A673 (cell line): ENCODE data around the gene ESPN. TPM values are rescaled to one million over a fixed set of nuclear protein-coding genes. Genes with fewer than 3 reads are reported as not detected.

Experiments
- BruUV-seq: library from RNA; stranded (reverse); fragments of 400-500 nt; replicated peaks from 2 replicates; lab custom pipeline; 2021; lab: Mats Ljungman, UMichigan
- CTCF ChIA-PET: fragments of 300-600 bp; sonication (Branson Sonifier 250); formaldehyde crosslinking; loops from one replicate; lab custom pipeline; 2022; ENCODE audit warnings: antibody characterized with exemption; lab: Charles Lee
- POLR2A ChIA-PET: fragments of 300-600 bp; sonication (Branson Sonifier 250); formaldehyde crosslinking; loops from one replicate; lab custom pipeline; 2022; ENCODE audit warnings: antibody characterized with exemption; ENCODE audit not compliant: low non-redundant PET; lab: Charles Lee
- DNase-seq: peaks from one replicate; pipeline ENCODE4 v3.0.0-alpha.2; 2015; ENCODE audit warnings: low spot score
- H3K27ac ChIP-seq: fragments of 200-600 bp; sonication (generic); 2 replicates; pipeline ENCODE4 v1.5.1; 2016; ENCODE audit warnings: mixed run types, low read depth, mild to moderate bottlenecking, mixed read lengths, antibody characterized with exemption, low read length; ENCODE audit not compliant: poor library complexity, severe bottlenecking
- H3K27me3 ChIP-seq: fragments of 200-600 bp; sonication (generic); replicated peaks from 2 replicates; pipeline ENCODE4 v1.6.1; 2017; ENCODE audit warnings: mixed run types, low read depth, mild to moderate bottlenecking, mixed read lengths, antibody characterized with exemption, low read length; ENCODE audit not compliant: insufficient read depth, poor library complexity
- H3K36me3 ChIP-seq: fragments of 200-600 bp; sonication (generic); 2 replicates; pipeline ENCODE4 v1.6.1; 2016; ENCODE audit warnings: mixed run types, mild to moderate bottlenecking, mixed read lengths, antibody characterized with exemption, low read length; ENCODE audit not compliant: insufficient read depth, poor library complexity, severe bottlenecking
- H3K4me1 ChIP-seq: fragments of 200-600 bp; sonication (generic); 2 replicates; pipeline ENCODE4 v1.6.1; 2017; ENCODE audit warnings: mixed run types, mild to moderate bottlenecking, mixed read lengths, antibody characterized with exemption, low read length; ENCODE audit not compliant: insufficient read depth, poor library complexity, severe bottlenecking
- H3K4me3 ChIP-seq: fragments of 200-600 bp; sonication (generic); 2 replicates; pipeline ENCODE4 v1.5.1; 2016; ENCODE audit warnings: low read depth, mixed run types, mild to moderate bottlenecking, mixed read lengths, low read length; ENCODE audit not compliant: poor library complexity, severe bottlenecking
- H3K9me3 ChIP-seq: fragments of 200-600 bp; sonication (generic); 2 replicates; pipeline ENCODE4 v1.6.1; 2016; ENCODE audit warnings: mixed run types, low read depth, mild to moderate bottlenecking, mixed read lengths, antibody characterized with exemption, low read length; ENCODE audit not compliant: poor library complexity, severe bottlenecking
- EZH2 ChIP-seq: fragments of 200-600 bp; sonication (generic); IDR thresholded peaks from 2 replicates; pipeline ENCODE4 v1.6.1; 2017; ENCODE audit warnings: borderline replicate concordance, low read depth, mild to moderate bottlenecking, mixed read lengths, antibody characterized with exemption, low read length; ENCODE audit not compliant: poor library complexity, severe bottlenecking
- intact Hi-C: fragments of 100-400 bp; cut with micrococcal nuclease; formaldehyde crosslinking; loops from one replicate; pipeline ENCODE4 v1.10.0; 2022; ENCODE audit not compliant: unreplicated experiment
- total RNA-seq: library from RNA; stranded (reverse); gene quantifications from 2 replicates; pipeline ENCODE4 v1.2.3, GENCODE V29; 2021
- TF ChIP-seq, protein P1 (sequence below): fragments of 300-800, 200-600 bp; sonication (generic); conservative IDR thresholded peaks from 2 replicates; pipeline ENCODE4 v1.5.1; 2017; ENCODE audit warnings: low read depth, mild to moderate bottlenecking, antibody characterized with exemption, low read length, moderate library complexity, mixed read lengths

Gene ESPN
- total RNA-seq, 1 experiment from 2014 or later = not detected

- CTCF ChIA-PET = no interaction called here
- TF ChIP-seq EZH2 = no peak
- TF ChIP-seq, protein P1, sequence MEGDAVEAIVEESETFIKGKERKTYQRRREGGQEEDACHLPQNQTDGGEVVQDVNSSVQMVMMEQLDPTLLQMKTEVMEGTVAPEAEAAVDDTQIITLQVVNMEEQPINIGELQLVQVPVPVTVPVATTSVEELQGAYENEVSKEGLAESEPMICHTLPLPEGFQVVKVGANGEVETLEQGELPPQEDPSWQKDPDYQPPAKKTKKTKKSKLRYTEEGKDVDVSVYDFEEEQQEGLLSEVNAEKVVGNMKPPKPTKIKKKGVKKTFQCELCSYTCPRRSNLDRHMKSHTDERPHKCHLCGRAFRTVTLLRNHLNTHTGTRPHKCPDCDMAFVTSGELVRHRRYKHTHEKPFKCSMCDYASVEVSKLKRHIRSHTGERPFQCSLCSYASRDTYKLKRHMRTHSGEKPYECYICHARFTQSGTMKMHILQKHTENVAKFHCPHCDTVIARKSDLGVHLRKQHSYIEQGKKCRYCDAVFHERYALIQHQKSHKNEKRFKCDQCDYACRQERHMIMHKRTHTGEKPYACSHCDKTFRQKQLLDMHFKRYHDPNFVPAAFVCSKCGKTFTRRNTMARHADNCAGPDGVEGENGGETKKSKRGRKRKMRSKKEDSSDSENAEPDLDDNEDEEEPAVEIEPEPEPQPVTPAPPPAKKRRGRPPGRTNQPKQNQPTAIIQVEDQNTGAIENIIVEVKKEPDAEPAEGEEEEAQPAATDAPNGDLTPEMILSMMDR = no peak
- no peak for DNase-seq
- BruUV-seq = no TSS peak
- peaks cover 50% of the 10 kb centered on the region for H3K27me3 ChIP-seq
- H3K36me3 ChIP-seq = no peaks in the 10 kb centered on the region
- intact Hi-C loops = no loop called here
- POLR2A ChIA-PET = no interaction called here
- H3K4me1 ChIP-seq = no peaks in the 10 kb centered on the region
- H3K4me3 ChIP-seq = no peak overlapping the region
- no peak overlapping the region for H3K27ac ChIP-seq
- H3K9me3 ChIP-seq = no peaks in the 10 kb centered on the region
These were observed 1.1 kb downstream of the ESPN start for GRCh38 chr1:6425658-6426057.

GRCh38 chr1:6426277-6426971 is 1.8 kb downstream of the ESPN start:
- no peak overlapping the region for H3K4me3 ChIP-seq
- intact Hi-C loops = no loop called here
- CTCF ChIA-PET = interaction anchor here (0.6 kb wide), 1 partner anchor 80 kb away, joined by 4 read pairs; no protein-coding TSS in a partner anchor
- POLR2A ChIA-PET = no interaction called here
- H3K27ac ChIP-seq = no peak overlapping the region
- BruUV-seq = no TSS peak
- no peaks in the 10 kb centered on the region for H3K9me3 ChIP-seq
- H3K27me3 ChIP-seq = peaks cover 42% of the 10 kb centered on the region
- TF ChIP-seq, protein P1 = no peak
- TF ChIP-seq EZH2 = no peak
- H3K36me3 ChIP-seq = no peaks in the 10 kb centered on the region
- no peak for DNase-seq
- H3K4me1 ChIP-seq = no peaks in the 10 kb centered on the region

- BruUV-seq = no TSS peak
- intact Hi-C loops = no loop called here
- H3K36me3 ChIP-seq = no peaks in the 10 kb centered on the region
- no peak for TF ChIP-seq EZH2
- TF ChIP-seq, protein P1 = no peak
- H3K4me3 ChIP-seq = no peak overlapping the region
- no peak overlapping the region for H3K27ac ChIP-seq
- ChIA-PET CTCF (interaction anchor here (0.6 kb wide), 1 partner anchor 81 kb away, joined by 4 read pairs; no protein-coding TSS in a partner anchor), POLR2A (no interaction called here)
- H3K4me1 ChIP-seq = no peaks in the 10 kb centered on the region
- DNase-seq = no peak
- H3K9me3 ChIP-seq = no peaks in the 10 kb centered on the region
- peaks cover 37% of the 10 kb centered on the region for H3K27me3 ChIP-seq
These were observed 2.4 kb downstream of the ESPN start for GRCh38 chr1:6426972-6427350.
